Activated gamma-delta T cell (primary cell): ENCODE data around the gene TMEM198.

Source experiments
- DNase-seq: peaks from one replicate; lab custom pipeline; 2025; lab: John Stamatoyannopoulos, UW

Gene TMEM198

GRCh38 chr2:219508971-219509779 lies 34.7 kb upstream of the TMEM198 start:
- DNase-seq, result no peak

DNA sequence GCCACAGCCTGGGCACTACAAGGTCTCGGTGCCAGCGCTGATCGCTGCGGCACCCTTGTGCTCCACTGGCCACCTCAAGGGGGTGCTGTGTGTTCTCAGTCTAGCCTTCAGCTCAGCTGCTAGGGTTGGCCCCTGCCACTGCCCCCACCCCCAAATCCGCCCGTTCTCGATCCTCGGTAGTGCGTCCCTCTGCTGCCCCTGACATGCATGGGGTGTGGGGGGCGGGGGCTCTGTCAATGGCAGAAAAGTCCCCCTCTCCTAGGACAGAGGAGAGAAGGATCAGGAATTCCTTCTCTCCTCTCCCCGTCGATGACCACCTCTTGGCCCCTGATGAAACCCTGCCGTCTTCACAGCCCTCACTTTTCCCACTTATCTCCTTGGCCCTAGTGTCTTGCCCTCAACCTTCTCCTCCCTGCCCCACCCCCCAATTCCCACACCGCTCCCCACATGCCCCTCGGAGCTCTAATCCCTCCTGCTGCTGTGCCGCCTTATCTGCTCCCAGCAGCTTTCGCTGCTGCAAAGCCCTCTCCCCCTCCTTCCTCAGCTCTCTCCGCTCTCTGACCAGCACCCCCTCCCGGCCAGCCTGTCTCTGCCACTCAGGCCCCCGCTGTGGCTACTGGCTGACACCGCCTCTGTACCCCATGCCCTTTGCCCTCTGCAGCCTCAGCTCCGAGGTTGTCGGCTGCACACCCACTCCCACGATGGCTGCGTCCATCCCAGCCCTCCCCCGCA lies 33.9 kb upstream of the TMEM198 start:
- no peak for DNase-seq

DNA sequence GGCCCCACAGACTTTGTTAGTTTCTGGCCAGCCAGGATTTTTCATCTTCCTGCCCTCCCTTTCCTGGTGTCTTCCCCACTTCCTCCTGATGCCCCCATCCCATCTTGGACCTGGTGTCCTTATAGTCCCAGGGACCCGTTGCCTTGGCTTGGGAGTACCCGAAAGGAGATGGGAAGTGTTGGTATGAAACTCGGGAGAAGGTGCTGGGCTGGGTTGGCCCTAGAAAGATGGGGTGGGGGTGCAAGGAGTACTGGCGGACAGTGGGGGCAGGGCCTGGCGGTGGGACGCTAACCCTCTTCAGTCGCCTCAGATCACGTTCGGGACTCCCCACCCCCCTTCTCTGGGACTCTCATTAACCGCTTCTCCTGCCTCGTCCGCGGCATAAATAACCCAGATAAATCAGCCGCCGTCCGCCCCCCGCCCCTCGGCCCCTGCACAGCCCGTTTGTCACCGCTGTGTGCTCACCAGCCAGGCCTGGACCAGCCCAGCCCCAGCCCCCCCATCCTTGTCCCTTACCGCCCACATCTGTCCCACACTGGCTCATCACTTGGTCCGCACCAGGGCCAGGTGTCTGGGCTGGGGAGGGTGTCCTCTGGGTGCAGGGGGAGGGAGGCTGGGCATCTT lies 33.2 kb upstream of the TMEM198 start:
- DNase-seq, result no peak

- no peak for DNase-seq
These were observed 32.1 kb upstream of the TMEM198 start for GRCh38 chr2:219511547-219512325.

- no peak for DNase-seq
These were observed 31.2 kb upstream of the TMEM198 start for GRCh38 chr2:219512524-219513216.

DNA sequence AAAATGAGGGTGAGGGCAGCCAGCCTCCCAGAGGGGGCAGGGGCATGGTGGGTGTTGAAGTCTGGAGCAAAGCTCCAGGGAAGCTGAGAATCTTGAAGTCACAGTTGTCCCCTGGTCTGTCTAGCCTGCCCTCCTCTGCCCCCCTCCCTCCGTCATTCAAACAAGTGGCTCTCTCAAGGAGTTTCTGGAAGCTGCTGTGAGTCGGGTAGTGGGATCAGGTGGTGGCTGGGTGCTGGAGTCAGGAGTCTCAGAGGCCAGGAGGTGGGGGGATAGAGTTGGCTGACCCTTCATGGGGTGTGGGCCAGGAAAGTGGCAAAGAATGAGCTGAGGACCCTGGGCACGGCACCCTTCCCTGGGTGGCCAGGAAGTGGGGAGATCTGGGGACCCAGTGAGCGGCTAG lies 30.0 kb upstream of the TMEM198 start:
- no peak for DNase-seq

- DNase-seq, result no peak
These were observed 29.5 kb upstream of the TMEM198 start, which contains the start of gene ASIC4 for GRCh38 chr2:219514196-219514761. TSS of gene ASIC4 (plus strand) at chr2:219514482. CDS start at chr2:219514725, 243 bp downstream.

DNA sequence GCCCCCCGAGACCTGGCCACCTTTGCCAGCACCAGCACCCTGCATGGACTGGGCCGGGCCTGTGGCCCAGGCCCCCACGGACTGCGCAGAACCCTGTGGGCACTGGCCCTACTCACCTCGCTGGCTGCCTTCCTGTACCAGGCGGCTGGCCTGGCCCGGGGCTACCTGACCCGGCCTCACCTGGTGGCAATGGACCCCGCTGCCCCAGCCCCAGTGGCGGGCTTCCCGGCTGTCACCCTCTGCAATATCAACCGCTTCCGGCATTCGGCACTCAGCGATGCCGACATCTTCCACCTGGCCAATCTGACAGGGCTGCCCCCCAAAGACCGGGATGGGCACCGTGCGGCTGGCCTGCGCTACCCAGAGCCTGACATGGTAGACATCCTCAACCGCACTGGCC lies 29.0 kb upstream of the TMEM198 start:
- DNase-seq, result no peak

DNA sequence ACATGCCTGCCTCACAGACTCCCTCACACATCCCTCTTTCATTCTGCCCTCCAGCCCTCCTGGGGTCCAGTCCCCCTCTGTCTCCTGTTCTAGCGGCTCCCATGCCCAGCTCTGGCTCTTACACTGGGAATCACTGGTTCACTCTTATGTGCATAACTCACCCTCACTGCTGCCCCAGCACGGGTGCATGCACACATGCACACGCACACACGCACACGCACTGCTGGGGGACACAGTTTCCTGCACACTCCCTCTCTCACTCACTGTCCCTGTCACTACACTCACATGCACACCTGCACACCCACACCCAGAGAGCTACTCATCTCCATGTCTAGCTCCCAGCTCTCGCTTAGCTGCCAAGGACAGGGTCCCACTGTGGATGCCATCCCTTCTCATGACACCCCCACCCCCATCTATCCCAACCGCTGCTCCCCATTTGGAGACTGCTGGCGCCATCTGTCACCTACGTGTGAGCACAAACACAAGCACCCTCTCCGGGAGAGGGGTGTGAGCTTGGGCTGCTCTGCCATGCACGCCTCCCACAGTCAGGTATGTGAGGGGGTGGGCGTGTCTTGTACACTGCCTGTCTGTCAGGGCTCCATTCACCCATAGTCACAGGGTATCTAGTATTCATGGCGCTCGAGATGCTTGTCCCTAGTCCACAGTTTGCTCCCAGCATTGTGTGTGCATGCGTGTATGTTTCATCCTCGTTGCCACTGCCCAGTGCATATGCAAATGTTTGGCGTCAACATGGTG lies 27.8 kb upstream of the TMEM198 start:
- DNase-seq, result no peak

- no peak for DNase-seq
These were observed 26.9 kb upstream of the TMEM198 start for GRCh38 chr2:219516888-219517287.

GRCh38 chr2:219517954-219518778 lies 25.7 kb upstream of the TMEM198 start:
- no peak for DNase-seq

DNA sequence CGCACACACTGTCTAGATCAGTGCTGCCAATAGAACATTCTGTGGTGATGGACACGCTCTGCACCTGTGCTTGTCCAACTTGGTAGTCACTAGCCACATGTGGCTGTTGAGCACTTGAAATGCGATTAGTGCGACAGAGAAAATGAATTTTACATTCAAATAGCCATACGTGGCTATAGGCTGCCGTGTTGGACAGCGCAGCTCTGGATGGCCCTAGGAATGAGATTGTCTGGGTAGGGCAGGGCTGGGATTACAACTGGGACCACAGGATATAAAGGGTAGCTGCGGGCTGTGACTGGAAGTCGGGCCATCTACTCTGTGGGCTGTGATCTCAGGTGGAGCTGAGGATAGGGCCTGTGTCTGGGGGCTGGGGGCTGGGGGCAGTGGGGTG lies 24.3 kb upstream of the TMEM198 start:
- no peak for DNase-seq

GRCh38 chr2:219520079-219520478 lies 23.7 kb upstream of the TMEM198 start:
- DNase-seq, result no peak

DNA sequence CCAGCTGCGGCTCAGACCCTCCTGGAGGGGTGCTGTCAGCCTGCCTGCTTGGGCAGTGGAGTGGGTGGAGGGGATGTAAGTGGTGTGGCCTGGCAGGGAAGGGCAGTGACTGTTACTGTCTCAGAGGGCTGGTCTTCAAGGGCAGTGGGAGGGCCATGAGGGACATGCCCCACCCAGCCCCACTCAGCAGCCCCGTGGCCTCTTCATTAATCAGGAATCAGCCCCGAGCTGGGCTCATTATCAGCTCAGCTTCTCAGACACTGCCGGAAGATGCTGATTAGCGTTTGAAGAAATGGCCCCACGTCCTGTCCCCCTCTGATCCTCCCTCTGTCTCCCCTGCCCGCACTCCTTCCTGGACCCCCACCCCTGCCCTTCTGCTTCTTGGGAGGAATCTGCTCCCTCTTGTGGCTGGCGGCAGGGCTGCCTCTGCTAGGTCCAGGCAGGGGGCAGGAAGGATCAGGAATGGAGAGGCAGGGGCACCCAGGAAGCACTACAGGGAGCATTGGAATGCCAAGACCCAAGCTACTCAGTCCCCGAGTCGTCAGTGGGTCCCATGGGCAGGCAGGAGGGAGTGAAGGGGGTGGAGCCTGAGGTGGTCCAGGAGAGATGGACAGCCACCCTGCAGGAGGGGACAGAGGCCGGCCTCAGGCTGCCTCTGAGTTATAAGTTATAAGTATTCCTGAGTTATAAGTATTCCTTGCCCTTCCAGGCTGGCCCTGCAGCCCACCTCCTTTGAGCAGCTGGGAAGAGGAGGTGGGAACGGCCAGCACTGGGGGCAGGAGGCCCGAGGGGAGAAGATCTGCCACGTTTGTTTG lies 22.6 kb upstream of the TMEM198 start:
- no peak for DNase-seq

- no peak for DNase-seq
These were observed 21.5 kb upstream of the TMEM198 start for GRCh38 chr2:219522111-219523030.

DNA sequence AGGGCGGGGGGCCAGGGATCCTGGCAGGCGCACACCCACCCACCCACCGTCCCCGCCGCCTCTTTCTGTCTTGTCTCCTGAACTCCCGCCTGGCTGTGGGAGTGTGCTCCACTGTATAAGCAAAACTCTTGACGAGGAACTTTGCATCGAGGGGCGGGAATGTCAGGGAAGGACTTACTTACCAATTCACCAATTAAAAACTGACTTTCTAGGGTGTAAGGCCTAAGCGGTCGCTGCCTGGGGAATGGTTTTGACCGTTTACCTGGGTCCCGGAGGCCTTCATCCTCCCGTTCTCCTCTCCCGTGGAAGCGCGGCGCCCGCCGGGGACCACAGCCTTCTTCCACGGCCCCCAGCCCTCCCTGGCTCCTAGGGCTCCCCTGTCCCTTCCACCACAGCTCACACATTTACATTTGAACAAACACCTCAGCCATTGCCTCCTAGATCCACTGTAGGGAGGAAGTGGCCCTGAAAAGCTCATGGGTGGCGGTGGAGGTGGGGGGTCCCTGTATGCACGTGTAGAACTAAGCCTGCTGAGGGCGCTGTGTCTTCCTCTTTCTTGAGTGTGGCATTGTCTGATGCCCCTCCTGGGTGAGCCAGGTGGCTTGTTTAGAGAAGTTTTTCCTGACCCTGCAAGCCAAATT lies 20.7 kb upstream of the TMEM198 start:
- DNase-seq, result no peak

GRCh38 chr2:219524817-219525216 lies 19.0 kb upstream of the TMEM198 start:
- no peak for DNase-seq
